Measurements from ENCODE around the gene CADPS2.

Gene CADPS2

GRCh38 chr7:122465296-122465695 is 421.0 kb downstream of the CADPS2 start:
- Histone ChIP-seq H3K9me3 (ENCODE audit: control insufficient read depth, low read length) (no peaks in the 10 kb centered on the region), H3K36me3 (ENCODE audit: control insufficient read depth, insufficient read depth, low read length) (no peaks in the 10 kb centered on the region), H3K4me3 (ENCODE audit: extremely low read depth, insufficient read depth, low read length, poor library complexity, severe bottlenecking) (no peak overlapping the region), H3K27ac (ENCODE audit: low read depth, low read length, severe bottlenecking) (no peak overlapping the region), H3K4me1 (ENCODE audit: control insufficient read depth, insufficient read depth, low read length, poor library complexity, severe bottlenecking) (no peaks in the 10 kb centered on the region)
- 90 to 100% methylated on average over 4 of the region's 7 CpGs for WGBS, 2 experiments (ENCODE audit: insufficient coverage in 2 of 2)

GRCh38 chr7:122463631-122464030 is 422.6 kb downstream of the CADPS2 start:
- no CpG with 5 or more reads among the region's 1 CpG for WGBS, 2 experiments (ENCODE audit: insufficient coverage in 2 of 2)
- Histone ChIP-seq H3K9me3 (ENCODE audit: control insufficient read depth, low read length) (no peaks in the 10 kb centered on the region), H3K27ac (ENCODE audit: low read depth, low read length, severe bottlenecking) (no peak overlapping the region), H3K36me3 (ENCODE audit: control insufficient read depth, insufficient read depth, low read length) (no peaks in the 10 kb centered on the region), H3K4me1 (ENCODE audit: control insufficient read depth, insufficient read depth, low read length, poor library complexity, severe bottlenecking) (no peaks in the 10 kb centered on the region), H3K4me3 (ENCODE audit: extremely low read depth, insufficient read depth, low read length, poor library complexity, severe bottlenecking) (no peak overlapping the region)

GRCh38 chr7:122460936-122461335 is 425.3 kb downstream of the CADPS2 start:
- no peaks in the 10 kb centered on the region for H3K9me3 ChIP-seq (ENCODE audit: control insufficient read depth, low read length)
- no peaks in the 10 kb centered on the region for H3K36me3 ChIP-seq (ENCODE audit: control insufficient read depth, insufficient read depth, low read length)
- no peaks in the 10 kb centered on the region for H3K4me1 ChIP-seq (ENCODE audit: control insufficient read depth, insufficient read depth, low read length, poor library complexity, severe bottlenecking)
- WGBS, 2 experiments (ENCODE audit: insufficient coverage in 2 of 2) = no CpG with 5 or more reads among the region's 2 CpGs
- H3K27ac ChIP-seq (ENCODE audit: low read depth, low read length, severe bottlenecking) = no peak overlapping the region
- H3K4me3 ChIP-seq (ENCODE audit: extremely low read depth, insufficient read depth, low read length, poor library complexity, severe bottlenecking) = no peak overlapping the region

- Histone ChIP-seq H3K36me3 (ENCODE audit: control insufficient read depth, insufficient read depth, low read length) (no peaks in the 10 kb centered on the region), H3K27ac (ENCODE audit: low read depth, low read length, severe bottlenecking) (no peak overlapping the region), H3K4me1 (ENCODE audit: control insufficient read depth, insufficient read depth, low read length, poor library complexity, severe bottlenecking) (no peaks in the 10 kb centered on the region), H3K4me3 (ENCODE audit: extremely low read depth, insufficient read depth, low read length, poor library complexity, severe bottlenecking) (no peak overlapping the region), H3K9me3 (ENCODE audit: control insufficient read depth, low read length) (no peaks in the 10 kb centered on the region)
- WGBS, 2 experiments (ENCODE audit: insufficient coverage in 2 of 2) = 38 to 57% methylated on average over 1 of the region's 3 CpGs
These were observed 428.3 kb downstream of the CADPS2 start for GRCh38 chr7:122457969-122458368.

GRCh38 chr7:122457325-122457724 is 428.9 kb downstream of the CADPS2 start:
- no peaks in the 10 kb centered on the region for H3K36me3 ChIP-seq (ENCODE audit: control insufficient read depth, insufficient read depth, low read length)
- no peak overlapping the region for H3K27ac ChIP-seq (ENCODE audit: low read depth, low read length, severe bottlenecking)
- no peaks in the 10 kb centered on the region for H3K4me1 ChIP-seq (ENCODE audit: control insufficient read depth, insufficient read depth, low read length, poor library complexity, severe bottlenecking)
- no peaks in the 10 kb centered on the region for H3K9me3 ChIP-seq (ENCODE audit: control insufficient read depth, low read length)
- H3K4me3 ChIP-seq (ENCODE audit: extremely low read depth, insufficient read depth, low read length, poor library complexity, severe bottlenecking) = no peak overlapping the region
- WGBS, 2 experiments (ENCODE audit: insufficient coverage in 2 of 2) = no CpG with 5 or more reads among the region's 3 CpGs

GRCh38 chr7:122454776-122455507 is 431.3 kb downstream of the CADPS2 start:
- no peak overlapping the region for H3K27ac ChIP-seq (ENCODE audit: low read depth, low read length, severe bottlenecking)
- no peaks in the 10 kb centered on the region for H3K9me3 ChIP-seq (ENCODE audit: control insufficient read depth, low read length)
- no peaks in the 10 kb centered on the region for H3K36me3 ChIP-seq (ENCODE audit: control insufficient read depth, insufficient read depth, low read length)
- no peak overlapping the region for H3K4me3 ChIP-seq (ENCODE audit: extremely low read depth, insufficient read depth, low read length, poor library complexity, severe bottlenecking)
- no peaks in the 10 kb centered on the region for H3K4me1 ChIP-seq (ENCODE audit: control insufficient read depth, insufficient read depth, low read length, poor library complexity, severe bottlenecking)
- WGBS, 2 experiments (ENCODE audit: insufficient coverage in 2 of 2) = 87 to 96% methylated on average over 3 of the region's 4 CpGs

GRCh38 chr7:122453432-122453831 is 432.8 kb downstream of the CADPS2 start:
- no peaks in the 10 kb centered on the region for H3K36me3 ChIP-seq (ENCODE audit: control insufficient read depth, insufficient read depth, low read length)
- no peak overlapping the region for H3K4me3 ChIP-seq (ENCODE audit: extremely low read depth, insufficient read depth, low read length, poor library complexity, severe bottlenecking)

GRCh38 chr7:122448893-122449589 is 437.2 kb downstream of the CADPS2 start:
- H3K36me3 ChIP-seq (ENCODE audit: control insufficient read depth, insufficient read depth, low read length) = no peaks in the 10 kb centered on the region
- H3K4me3 ChIP-seq (ENCODE audit: extremely low read depth, insufficient read depth, low read length, poor library complexity, severe bottlenecking) = no peak overlapping the region
- H3K27ac ChIP-seq (ENCODE audit: low read depth, low read length, severe bottlenecking) = no peak overlapping the region
- 67 to 80% methylated on average over 1 of the region's 5 CpGs for WGBS, 2 experiments (ENCODE audit: insufficient coverage in 2 of 2)
- no peaks in the 10 kb centered on the region for H3K9me3 ChIP-seq (ENCODE audit: control insufficient read depth, low read length)
- H3K4me1 ChIP-seq (ENCODE audit: control insufficient read depth, insufficient read depth, low read length, poor library complexity, severe bottlenecking) = no peaks in the 10 kb centered on the region

More at GRCh38 chr7:122453432-122453831, 432.8 kb downstream of the CADPS2 start:
- Histone ChIP-seq H3K9me3 (ENCODE audit: control insufficient read depth, low read length) (no peaks in the 10 kb centered on the region), H3K27ac (ENCODE audit: low read depth, low read length, severe bottlenecking) (no peak overlapping the region), H3K4me1 (ENCODE audit: control insufficient read depth, insufficient read depth, low read length, poor library complexity, severe bottlenecking) (no peaks in the 10 kb centered on the region)

- Histone ChIP-seq H3K9me3 (ENCODE audit: control insufficient read depth, low read length) (no peaks in the 10 kb centered on the region), H3K36me3 (ENCODE audit: control insufficient read depth, insufficient read depth, low read length) (no peaks in the 10 kb centered on the region), H3K4me3 (ENCODE audit: extremely low read depth, insufficient read depth, low read length, poor library complexity, severe bottlenecking) (no peak overlapping the region), H3K4me1 (ENCODE audit: control insufficient read depth, insufficient read depth, low read length, poor library complexity, severe bottlenecking) (no peaks in the 10 kb centered on the region), H3K27ac (ENCODE audit: low read depth, low read length, severe bottlenecking) (no peak overlapping the region)
- WGBS, 2 experiments (ENCODE audit: insufficient coverage in 2 of 2) = 0% methylated on average over 1 of the region's 2 CpGs; no CpG with 5 or more reads in 1 of the 2 experiments
These were observed 443.3 kb downstream of the CADPS2 start for GRCh38 chr7:122442929-122443328.

- WGBS, 2 experiments (ENCODE audit: insufficient coverage in 2 of 2) = no CpG with 5 or more reads among the region's 1 CpG
- no peak overlapping the region for H3K4me3 ChIP-seq (ENCODE audit: extremely low read depth, insufficient read depth, low read length, poor library complexity, severe bottlenecking)
- H3K9me3 ChIP-seq (ENCODE audit: control insufficient read depth, low read length) = no peaks in the 10 kb centered on the region
- no peaks in the 10 kb centered on the region for H3K4me1 ChIP-seq (ENCODE audit: control insufficient read depth, insufficient read depth, low read length, poor library complexity, severe bottlenecking)
- no peaks in the 10 kb centered on the region for H3K36me3 ChIP-seq (ENCODE audit: control insufficient read depth, insufficient read depth, low read length)
- H3K27ac ChIP-seq (ENCODE audit: low read depth, low read length, severe bottlenecking) = no peak overlapping the region
These were observed 447.8 kb downstream of the CADPS2 start for GRCh38 chr7:122438492-122438891.

- 17% methylated on average over 2 of the region's 3 CpGs; no CpG with 5 or more reads in 1 of the 2 experiments for WGBS, 2 experiments (ENCODE audit: insufficient coverage in 2 of 2)
- Histone ChIP-seq H3K27ac (ENCODE audit: low read depth, low read length, severe bottlenecking) (no peak overlapping the region), H3K36me3 (ENCODE audit: control insufficient read depth, insufficient read depth, low read length) (no peaks in the 10 kb centered on the region), H3K4me3 (ENCODE audit: extremely low read depth, insufficient read depth, low read length, poor library complexity, severe bottlenecking) (no peak overlapping the region), H3K9me3 (ENCODE audit: control insufficient read depth, low read length) (no peaks in the 10 kb centered on the region), H3K4me1 (ENCODE audit: control insufficient read depth, insufficient read depth, low read length, poor library complexity, severe bottlenecking) (no peaks in the 10 kb centered on the region)
These were observed 448.3 kb downstream of the CADPS2 start for GRCh38 chr7:122438006-122438405.
